Urothelium cell line (cell line): ENCODE measurements around the gene OR2V1.
"Not testable (repeated sequence)": the region's sequence is repeated elsewhere in the genome, so short reads cannot be mapped to it uniquely, and the experiment has no call there.

Experiments used
- DNase-seq: peaks from one replicate; pipeline ENCODE4 v3.0.0; 2011; ENCODE audit warnings: low spot score, mixed read lengths
- FAIRE-seq: peaks from 2 replicates; lab custom pipeline; 2011; peaks lifted over from hg19 to GRCh38; lab: Jason Lieb, UNC

Gene OR2V1

DNA sequence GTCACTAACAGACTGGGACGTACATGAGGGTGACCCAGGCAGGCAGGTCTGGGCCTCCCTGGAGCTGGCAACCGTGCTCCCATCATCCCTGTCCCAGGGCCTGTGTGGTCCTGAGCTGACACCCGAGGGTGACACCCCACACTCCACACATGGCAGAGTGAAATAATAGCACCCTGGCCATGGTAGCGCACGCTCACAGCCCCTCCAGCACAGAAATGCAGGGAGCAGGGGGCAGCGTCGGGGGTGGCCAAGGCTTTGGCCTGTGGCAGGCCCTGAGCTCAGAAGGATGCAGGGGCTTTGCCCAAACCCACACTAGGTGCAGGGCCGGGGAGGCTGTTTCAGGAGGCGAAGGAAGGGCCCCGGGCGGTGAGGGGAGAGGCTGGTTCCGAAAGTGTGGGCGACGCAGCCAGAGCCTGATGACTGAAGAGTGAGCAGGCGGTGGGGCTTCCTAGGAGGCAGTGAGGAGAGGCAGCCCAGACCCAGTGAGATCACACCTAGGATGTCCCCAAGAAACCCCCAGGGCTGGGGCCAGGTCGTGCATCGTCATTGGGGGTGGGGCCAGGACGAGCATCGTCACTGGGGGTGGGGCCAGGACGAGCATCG lies 29.3 kb upstream of the OR2V1 start:
- DNase-seq (peak; percentile 57), FAIRE-seq (no peak)

DNA sequence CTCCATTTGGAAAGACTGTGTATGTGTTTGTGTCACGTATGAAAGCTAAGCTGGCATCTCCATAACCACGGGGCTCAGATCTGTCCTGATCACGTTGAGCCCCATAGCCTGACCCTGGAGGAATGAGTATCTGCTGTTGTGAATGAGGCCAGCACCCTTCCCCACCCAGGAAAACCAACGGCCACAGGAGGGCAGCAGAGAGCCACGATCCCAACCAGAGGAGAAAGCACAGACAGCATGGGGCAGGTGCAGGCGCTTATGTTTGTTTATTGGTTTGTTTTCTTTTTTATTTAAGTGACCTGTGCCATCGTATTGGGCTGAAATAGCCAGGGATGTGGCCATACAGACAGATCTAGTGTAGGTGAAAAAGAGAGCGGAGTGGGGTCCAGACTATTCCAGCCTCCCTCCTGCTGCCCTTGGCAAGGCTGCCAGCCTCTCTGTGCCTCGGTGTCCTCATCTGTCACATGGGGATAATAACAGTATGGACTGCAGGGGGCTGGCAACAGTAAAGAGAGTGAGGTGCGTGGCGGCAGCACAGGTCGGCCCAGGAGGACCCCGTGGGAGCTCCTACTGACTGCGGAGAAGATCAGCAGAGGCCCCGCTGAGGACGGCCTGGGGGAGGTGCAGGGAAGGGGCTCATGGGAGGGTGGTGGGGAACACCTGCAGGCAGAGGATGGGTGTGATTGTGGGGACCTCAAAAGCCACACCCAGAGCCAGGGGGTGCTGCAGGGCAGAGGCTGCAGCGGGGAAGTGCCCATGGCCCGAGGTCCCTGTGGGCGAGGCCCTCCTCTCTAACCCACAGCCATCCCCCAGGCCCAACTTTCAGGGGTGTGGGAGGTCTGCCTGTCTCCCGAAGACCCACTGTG lies 28.6 kb upstream of the OR2V1 start:
- peak; percentile 83 for DNase-seq
- no peak for FAIRE-seq

DNA sequence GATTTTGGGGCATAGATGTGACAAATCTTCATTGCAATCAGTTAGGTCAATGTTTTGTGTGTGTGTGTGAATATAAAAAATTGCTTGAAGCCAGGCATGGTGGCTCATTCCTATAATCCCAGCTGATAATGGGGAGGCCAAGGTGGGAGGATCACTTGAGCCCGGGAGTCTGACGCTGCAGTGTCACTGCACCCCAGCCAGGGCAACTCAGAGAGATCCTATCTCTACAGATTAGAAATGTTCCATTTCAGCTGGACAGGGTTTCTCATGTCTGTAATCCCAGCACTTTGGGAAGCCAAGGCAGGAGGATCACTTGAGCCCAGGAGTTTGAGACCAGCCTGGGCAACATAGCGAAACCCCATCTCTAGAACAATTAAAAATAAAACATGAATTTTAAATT lies 27.9 kb upstream of the OR2V1 start:
- DNase-seq: no peak
- no peak for FAIRE-seq

DNA sequence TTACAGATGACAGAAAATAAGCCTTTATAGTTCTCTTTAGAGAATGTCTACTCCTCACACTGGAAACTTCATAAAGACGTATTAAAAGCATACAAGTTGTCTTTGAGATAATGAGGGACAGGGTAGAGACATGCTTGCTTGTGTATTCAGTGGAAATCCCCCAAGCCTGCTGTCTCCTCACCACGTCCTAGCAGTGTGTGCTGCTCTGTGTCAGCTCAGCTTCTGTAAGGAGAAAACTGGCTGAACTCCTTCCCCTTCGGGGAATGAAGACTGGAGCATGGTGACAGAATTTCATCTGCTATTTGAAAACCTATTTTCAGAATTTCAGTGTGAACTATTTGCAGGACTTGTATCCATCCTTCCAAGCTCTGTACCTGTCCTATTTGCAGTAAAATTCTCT lies 25.8 kb upstream of the OR2V1 start:
- no peak for FAIRE-seq
- no peak for DNase-seq

DNA sequence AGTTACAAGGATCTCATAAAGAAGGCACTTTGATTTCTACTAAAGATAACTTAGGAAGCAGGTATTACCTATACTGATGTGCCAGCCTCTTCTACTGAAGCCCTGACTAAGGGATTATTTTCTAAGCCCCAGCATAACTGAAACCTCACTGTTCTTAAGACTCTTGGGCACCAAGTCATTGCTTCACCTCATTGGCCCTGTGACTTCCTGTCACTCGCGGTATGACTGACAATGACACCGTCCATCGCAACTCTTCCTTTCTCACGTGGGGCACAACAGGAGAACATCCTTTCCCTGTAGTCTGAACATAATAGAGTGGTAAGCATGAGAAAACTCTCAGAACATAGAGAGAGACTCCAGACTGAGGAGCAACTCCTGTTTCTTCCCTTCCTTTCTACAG lies 22.8 kb upstream of the OR2V1 start:
- FAIRE-seq (no peak), DNase-seq (no peak)

DNA sequence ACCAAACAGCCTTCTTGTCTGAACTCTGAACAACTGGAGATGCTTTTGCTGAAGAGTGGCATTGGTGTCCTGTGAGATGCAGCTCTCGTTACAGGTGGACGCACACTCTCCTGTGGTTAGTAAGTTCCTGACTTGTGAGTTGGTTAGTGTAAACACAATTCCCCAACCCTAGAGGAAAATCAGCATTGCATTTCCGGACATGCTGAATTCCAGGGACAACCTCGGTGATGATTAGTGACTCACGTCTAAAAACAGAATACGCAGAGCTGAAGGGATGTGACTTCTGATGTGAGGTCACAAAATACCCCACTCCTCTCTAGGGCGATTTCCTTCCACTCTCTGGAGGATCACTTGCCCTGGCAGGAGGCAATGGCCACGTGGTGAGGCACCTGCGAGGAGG lies 21.4 kb upstream of the OR2V1 start:
- DNase-seq: peak; percentile 70

DNA sequence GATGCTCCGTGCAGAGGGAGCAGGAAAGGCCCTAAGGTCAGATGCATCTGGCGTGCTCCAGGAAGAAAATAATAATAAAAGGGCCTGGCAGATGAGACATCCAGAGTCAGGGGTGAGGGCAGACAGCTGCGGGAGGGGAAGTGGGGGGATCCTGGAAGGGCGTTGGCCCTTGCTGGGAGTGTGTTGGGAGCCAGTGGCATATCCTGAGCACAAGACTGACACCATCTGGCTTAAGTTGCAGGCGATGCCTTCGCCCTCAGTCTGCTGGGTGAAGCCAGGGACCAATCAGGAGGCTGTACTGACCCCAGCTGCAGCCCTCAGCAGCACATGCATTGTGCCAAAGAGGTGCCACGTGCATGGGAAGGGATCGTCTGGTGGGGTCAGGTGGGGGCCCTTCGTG lies 20.2 kb upstream of the OR2V1 start:
- DNase-seq (no peak), FAIRE-seq (no peak)

More for the DNA sequence above, 21.4 kb upstream of the OR2V1 start:
- FAIRE-seq: peak; percentile 82

DNA sequence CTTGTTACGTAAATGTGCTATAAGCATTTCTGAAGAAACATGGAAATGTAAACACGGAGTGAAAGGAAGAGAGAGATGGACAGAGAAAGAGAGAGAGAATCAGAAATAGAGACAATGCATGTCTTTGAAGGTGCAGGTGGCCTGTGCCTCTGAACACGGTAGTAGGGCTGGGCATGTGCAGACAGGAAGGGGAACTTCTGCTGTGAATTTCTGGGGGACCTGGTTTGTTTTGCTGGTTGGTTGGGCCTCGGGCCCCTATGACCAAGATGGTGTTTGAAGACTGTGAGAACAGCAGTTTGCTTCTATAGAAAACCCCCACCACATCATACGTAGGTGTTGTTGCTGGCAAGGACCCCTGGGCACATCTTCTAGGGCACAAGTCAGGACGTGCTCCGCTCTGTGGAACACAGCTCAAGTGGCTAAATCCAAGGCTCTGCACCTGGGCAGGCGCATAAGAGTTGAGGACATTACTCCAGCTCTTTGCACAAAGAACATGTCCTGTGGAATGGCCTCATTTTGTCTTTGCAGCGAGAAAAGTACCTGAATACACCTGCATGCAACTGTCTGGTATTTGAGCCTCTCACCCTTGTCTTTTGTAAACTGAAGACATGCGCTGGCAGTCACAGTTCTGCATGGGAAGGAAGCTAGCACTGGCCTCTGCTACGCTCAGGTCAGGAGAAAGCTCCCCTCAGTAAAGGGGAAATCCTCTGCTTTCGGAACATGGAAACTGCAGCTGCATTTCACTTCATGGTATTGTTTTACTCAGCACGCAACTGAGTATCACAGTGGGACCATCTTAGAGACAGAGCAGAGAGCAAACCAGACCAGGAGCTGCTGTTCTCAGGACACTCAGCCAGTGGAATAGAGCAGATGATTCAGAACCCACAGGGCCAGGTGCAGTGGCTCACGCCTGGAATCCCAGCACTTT lies 19.1 kb upstream of the OR2V1 start:
- FAIRE-seq (no peak), DNase-seq (no peak)

DNA sequence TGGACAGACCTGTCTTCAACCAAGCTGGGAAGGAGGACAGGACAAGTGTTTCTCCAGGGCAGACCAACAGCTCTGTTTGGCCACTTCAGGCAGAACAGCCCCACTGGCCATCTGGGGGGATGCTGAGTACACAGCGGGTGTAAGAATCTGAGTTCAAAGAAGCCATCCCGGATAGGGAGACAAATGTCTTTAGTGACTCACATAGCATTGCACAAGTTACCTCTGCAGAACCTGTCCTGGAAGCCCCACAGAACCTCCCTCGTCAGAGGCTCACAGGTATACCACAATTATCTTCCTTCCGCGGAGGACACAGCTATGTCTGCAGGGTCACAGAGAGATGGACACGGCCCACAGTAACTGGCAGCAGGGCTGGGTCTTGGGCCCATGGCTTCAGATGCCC lies 18.4 kb upstream of the OR2V1 start:
- DNase-seq (no peak), FAIRE-seq (no peak)

DNA sequence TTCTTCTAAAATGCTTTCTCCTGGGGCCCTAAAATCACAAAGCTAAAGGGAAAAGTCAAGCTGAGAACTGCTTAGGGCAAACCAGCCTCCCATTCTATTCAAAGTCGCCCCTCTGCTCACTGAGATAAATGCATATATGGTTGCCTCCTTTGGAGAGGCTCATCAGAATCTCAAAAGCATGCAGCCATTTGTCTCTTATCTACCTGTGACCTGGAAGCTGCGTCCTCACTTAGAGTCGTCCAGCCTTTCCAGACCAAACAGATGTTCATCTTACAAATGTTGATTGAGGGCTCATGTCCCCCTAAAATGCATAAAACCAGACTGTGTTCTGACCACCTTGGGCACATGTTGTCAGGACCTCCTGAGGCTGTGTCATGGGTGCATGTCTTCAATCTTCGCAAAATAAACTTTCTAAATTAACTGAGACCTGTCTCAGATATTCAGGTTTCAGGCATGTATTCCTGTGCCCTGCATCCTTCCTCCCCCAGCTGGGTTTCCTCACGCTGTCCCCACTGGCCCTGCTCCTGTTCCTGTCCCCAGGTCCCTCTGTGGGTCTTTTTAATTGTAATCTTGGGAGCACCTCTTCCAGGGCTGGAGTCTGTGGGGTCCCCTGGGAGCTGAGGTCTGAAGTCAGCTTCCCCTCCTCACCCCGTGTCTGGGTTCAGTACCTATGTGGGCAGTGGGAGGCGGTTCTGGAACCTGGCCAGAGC lies 16.1 kb upstream of the OR2V1 start, which contains the start of gene OR2V2:
OR2V2 (plus strand) TSS at position 660 of the 710 bp plus-strand sequence. CDS start 7,357 bp downstream, outside the sequence.
- FAIRE-seq, DNase-seq: not testable (repeated sequence)

DNA sequence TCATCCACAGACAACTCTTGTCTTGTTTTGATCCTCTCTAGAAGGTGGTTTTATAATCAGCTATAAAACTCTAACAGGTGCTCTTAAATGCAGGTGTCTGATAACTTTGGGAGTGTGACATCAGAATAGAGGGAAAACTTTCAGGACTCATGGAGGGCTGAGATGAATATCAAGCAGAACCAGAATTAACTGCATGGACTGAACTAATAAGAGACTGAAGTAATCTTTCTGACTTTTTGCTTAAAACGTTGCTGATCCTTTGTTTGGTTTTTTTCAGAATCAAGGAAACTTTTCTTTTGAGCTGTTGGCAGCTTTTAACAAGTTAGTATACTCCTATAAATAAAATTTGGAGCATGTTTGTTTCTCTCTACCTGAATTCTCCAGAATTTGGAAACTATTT lies 14.2 kb upstream of the OR2V1 start:
- FAIRE-seq: no peak
- no peak for DNase-seq

DNA sequence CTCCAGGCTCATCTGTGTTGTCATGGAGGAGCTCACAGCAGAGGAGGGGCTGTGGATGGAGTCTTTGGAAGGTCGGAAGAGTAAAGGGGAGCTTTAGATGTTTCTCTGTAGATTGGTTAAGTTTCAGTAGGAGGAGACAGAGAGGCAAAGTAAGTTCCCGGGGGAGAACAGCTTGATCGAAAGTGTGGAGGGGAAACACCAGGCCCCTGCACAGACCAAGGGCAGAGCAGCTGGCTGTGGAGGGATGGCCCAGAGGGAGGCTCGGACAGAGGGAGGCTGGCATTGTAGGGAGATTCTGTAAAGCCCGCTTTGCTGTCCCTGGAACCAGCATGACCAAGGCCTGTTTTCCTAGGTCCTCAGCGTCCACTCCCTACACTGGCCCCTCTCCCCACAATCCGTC lies 11.1 kb upstream of the OR2V1 start:
- FAIRE-seq (no peak), DNase-seq (no peak)

DNA sequence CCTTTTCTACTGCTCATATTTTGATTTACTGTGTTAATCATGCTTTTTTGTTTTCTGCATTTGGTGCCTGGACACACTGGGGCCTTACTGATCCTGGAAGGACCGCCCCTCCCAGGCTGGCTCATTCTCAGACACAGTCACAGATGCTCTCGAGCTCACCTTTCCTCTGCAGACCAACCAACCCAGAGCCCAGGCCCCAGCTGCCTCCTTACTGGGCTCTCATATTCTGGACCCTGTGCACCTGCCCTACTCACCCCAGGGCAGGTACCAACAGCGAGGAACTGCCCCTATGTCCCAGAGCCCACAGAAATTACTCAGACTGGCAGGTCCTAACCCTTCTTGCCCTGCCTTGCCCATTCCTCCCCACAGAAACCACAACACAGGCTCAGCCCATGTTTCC lies 9.8 kb upstream of the OR2V1 start:
- no peak for FAIRE-seq
- no peak for DNase-seq

DNA sequence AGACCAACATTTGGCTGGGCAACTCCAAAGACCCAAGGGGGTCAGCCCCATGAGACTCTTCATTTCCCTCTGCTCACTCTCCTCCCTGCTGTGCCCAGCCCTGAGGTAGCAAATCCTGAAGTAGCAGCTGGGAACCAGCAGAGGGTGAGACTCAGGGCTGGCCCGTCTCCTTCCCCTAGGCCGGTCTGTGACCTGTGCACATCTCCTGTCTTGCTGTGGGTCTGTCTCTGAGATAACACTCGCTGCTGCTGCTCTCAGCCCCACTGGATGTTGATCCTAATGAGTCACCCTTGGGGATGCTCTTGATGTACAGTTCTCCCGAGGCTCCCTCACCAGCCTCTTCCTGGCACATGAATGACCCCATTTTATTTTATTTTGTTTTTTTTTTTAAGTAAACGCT lies 7.3 kb upstream of the OR2V1 start:
- no peak for DNase-seq
- FAIRE-seq: no peak

DNA sequence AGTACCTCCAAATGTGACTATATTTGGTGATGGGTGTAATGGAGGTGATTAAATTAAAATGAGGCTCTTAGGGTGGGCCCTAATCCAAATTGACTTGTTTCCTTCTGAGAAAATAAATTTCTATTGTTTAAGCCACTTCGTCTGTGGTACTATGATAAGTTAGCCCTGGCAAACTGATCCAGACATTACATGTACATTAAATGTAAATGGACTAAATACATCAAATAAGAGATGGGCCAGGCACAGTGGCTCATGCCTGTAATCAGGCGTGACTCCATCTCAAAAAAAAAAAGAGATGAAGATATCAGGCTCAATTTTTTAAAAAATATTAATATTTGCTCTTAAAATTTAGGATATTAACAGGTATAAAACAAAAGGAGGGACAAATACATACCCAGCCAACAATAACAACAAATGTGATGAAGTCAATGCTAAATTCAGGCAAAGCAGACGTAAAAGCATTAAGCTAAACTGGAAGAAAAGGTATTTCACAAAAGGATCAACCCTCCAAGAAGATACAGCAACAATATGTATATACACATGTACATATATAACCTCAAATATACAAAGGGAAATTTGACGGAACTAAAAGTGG lies 5.5 kb upstream of the OR2V1 start:
- FAIRE-seq (no peak), DNase-seq (no peak)

DNA sequence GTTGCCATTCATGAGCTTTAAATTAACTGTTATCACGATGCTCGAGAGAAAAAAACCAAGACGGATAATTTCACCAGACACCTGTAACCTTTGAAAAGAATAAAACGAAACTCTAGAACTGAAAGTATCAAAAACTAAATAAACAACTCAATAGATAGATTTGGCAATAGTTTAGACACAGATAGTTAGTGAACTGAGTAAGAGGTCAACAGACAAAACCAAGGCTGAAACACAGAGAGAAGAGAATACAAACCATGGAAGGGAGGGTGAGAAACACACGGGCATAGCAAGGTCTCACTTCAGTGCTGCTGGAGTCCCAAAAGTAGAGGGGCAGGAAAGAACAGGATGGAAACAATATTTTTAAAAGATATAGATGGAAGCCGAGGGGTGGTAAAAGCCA lies 3.3 kb upstream of the OR2V1 start:
- DNase-seq (no peak), FAIRE-seq (no peak)

DNA sequence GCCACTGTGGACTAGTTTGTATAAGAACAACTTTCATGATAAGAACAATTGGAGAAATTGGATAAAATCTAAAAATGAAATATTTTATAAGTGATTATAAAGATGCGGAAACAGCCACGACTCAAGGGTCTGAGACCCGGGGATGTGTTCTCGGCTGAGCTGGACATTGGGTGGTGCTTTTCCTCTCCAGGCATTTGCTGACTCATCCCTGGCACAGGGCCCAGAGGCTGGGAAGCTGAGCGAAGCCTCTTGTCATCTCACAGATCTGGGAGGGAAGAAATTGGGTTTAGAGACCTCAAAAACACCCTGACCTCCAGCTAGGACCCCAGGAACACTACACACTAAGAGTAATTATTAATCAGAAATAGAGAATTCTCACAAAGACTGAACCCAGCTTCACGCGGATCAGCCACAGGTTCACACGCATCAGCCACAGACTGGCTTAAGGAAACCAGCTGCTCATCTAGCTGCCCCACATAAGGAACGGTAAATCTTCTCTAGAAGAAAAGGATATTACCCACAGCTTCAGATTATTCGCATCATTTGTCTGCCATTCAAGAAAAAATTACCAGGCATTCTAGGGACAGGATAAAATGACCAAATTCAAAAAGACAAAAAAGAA lies 2.8 kb upstream of the OR2V1 start:
- FAIRE-seq: no peak
- peak; percentile 91 for DNase-seq

DNA sequence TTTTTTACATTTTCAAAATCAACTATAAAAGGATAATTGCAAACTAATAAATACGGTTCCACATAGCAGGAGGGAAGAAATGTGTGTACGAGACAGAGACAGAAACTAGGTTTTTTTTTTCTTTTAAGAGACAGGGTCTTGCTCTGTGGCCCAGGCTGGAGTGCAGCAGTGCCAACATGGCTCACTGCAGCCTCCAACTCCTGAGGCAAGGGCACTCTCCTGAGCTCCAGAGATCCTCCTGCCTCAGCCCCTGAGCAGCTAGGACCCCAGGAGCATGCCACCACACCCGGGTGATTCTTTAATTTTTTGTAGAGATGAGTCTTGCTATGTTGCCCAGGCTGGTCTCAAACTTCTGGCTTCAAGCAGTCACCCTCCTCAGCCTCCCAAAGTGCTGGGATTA lies 2.1 kb upstream of the OR2V1 start:
- DNase-seq (no peak), FAIRE-seq (no peak)

DNA sequence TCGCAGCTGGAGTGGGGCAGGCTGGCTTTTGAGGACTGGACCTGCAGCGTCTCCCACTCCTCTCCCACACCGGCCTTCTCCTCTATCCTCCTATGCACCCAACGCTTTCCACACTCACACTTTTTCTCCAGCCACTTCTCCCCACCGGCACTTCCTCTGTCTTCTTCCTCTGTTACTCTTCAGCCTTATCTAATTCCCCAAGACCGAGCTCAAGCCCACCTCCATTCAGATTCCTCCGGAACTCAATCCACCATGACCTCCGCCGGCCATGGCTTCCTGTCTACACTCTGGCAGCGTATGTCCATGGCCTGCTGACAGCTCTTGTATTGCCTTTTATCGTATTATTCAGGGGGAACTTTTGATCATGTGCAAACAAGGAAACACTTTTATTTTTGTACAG lies 545 bp upstream of the OR2V1 start:
- FAIRE-seq (no peak), DNase-seq (no peak)

DNA sequence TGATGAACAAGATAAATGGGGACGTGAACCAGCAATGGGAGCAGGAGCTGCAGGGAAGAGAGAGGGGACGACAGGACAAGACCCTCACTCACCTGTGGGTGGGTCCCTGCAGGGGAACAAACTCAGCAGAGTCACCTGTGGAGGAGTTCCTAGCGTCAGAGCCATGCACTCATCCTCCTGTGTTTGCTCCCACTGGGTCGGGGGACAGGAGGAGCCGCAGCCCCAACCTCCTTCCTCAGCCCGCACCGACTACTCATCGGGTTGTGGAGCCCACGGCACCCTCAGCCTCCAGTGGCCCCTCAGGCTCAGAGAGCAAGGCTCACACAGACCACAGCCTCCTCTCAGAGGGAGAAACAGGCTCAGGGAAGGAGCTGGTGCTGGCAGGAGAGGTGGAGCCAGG lies 888 bp downstream of the OR2V1 start:
- not testable (repeated sequence) for DNase-seq, FAIRE-seq
